ENCODE results near the gene DFFB. TPM values are rescaled to one million over a fixed set of nuclear protein-coding genes. Genes with fewer than 3 reads are reported as not detected.
A peak's percentile ranks its signal among the peaks of the same experiment; 100 is the strongest.
"Not testable (repeated sequence)": the region's sequence is repeated elsewhere in the genome, so short reads cannot be mapped to it uniquely, and the experiment has no call there.

Gene DFFB
- total RNA-seq, 1 donor from 2014 or later, result 2.8 TPM

GRCh38 chr1:3915551-3916121 is 58.4 kb downstream of the DFFB start:
- intact Hi-C loops (cut with DNase I), result loop anchor here (10.0 kb wide), 2 partner anchors 909 to 1829 kb away; no protein-coding TSS in a partner anchor
- DNase-seq (no peak), ATAC-seq (ENCODE audit: poor library complexity) (no peak)

- ATAC-seq (ENCODE audit: poor library complexity), result no peak
- peak; percentile 13 for DNase-seq
- intact Hi-C loops (cut with DNase I), result loop anchor here (10.0 kb wide), 2 partner anchors 907 to 1827 kb away; no protein-coding TSS in a partner anchor
Observed at GRCh38 chr1:3917761-3918160, 60.5 kb downstream of the DFFB start.

DNA sequence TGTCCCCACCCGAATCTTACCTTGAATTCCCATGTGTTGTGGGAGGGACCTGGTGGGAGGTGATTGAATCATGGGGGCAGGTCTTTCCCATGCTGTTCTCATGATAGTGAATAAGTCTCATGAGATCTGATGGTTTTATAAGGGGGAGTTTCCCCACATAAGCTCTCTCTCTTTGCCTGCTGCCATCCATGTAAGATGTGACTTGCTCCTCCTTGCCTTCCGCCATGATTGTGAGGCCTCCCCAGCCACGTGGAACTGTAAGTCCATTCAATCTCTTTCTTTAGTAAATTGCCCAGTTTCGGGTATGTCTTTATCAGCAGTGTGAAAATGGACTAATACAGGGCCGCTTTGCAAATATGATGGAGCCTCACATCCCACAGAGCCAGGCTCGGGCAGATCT is 61.1 kb downstream of the DFFB start:
- not testable (repeated sequence) for DNase-seq; ATAC-seq (ENCODE audit: poor library complexity)
- intact Hi-C loops (cut with DNase I), result loop anchor here (10.0 kb wide), 2 partner anchors 906 to 1826 kb away; no protein-coding TSS in a partner anchor

DNA sequence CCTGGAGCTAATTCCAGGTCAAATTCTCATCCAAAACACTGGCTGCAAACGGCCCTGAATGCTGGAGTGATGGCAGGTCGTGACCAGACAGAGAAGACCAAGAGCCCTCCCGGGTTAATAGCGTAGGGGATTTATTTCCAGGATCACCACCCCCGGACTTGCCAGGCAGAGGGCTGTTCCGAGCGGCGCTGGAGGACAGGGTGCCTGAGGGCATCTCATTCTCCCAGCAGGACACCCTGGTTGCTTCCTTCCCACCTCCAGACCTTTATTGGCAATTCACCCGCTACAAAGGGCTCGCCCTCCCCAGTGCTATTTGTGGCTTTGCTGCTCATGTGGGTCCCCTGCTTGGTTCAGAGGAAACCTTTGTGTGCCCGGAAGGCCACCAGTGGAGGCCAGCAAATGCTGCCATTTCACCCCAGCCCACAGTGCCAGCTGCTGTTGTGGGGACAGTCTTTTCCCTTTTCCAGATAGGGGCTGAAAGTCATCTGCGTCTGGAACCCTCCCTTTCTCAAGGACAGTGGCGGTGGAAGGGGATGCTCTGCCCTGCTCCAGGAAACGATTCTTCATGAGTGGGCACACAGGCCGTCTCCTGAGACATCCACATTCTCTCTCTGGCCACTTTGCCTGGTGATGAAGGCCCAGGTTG is 61.8 kb downstream of the DFFB start:
- intact Hi-C loops (cut with DNase I), result loop anchor here (10.0 kb wide), 2 partner anchors 906 to 1826 kb away; no protein-coding TSS in a partner anchor
- DNase-seq, result peak; percentile 19
- no peak for ATAC-seq (ENCODE audit: poor library complexity)

DNA sequence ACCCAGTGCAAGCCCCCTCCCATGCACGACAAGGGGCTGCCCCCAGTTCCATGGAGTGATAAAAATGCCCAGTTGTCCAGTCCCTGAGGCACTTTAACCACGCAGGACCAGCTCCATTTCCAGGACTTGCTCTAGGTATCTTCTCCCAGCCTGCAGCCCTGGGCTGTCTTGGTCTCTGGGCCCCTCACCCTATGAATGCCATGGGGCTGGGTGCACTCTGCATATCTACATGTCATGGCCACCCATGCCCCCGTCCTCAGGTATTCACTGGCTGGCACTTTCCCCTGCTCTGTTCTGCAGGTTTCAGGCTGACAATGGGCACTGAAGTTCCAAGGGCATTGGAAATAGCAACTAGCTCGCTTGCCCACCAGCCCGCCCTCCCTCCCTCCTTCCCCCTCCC is 62.4 kb downstream of the DFFB start:
- ATAC-seq (ENCODE audit: poor library complexity) (no peak), DNase-seq (peak; percentile 4)
- intact Hi-C loops (cut with DNase I), result loop anchor here (10.0 kb wide), 2 partner anchors 905 to 1825 kb away; no protein-coding TSS in a partner anchor

- ATAC-seq (ENCODE audit: poor library complexity), result no peak
- intact Hi-C loops (cut with DNase I), result no loop called here
- DNase-seq, result peak; percentile 0
Observed at GRCh38 chr1:3921765-3922164, 64.5 kb downstream of the DFFB start.

- no peak for ATAC-seq (ENCODE audit: poor library complexity)
- intact Hi-C loops (cut with DNase I), result no loop called here
- no peak for DNase-seq
Observed at GRCh38 chr1:3922201-3922725, 65.0 kb downstream of the DFFB start.

DNA sequence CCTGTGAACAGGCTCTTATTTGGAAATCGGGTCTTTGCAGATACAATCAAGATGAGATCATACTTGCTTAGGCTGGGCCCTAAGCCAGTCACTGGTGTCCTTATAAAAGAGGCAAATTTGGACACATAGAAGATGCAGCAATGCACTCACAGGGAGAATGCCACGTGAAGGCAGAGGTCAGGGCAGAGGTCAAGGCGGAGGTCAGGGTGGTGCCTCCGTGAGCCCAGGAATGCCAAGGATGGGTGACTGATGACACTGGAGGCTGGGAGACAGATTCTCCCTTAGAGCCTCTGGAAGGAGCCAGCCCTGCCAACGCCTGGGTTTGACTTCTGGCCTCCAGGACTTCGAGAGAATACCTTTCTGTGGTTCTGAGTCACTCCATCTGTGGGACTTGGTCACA is 65.6 kb downstream of the DFFB start:
- ATAC-seq (ENCODE audit: poor library complexity) (no peak), DNase-seq (peak; percentile 20)
- intact Hi-C loops (cut with DNase I), result no loop called here

DNA sequence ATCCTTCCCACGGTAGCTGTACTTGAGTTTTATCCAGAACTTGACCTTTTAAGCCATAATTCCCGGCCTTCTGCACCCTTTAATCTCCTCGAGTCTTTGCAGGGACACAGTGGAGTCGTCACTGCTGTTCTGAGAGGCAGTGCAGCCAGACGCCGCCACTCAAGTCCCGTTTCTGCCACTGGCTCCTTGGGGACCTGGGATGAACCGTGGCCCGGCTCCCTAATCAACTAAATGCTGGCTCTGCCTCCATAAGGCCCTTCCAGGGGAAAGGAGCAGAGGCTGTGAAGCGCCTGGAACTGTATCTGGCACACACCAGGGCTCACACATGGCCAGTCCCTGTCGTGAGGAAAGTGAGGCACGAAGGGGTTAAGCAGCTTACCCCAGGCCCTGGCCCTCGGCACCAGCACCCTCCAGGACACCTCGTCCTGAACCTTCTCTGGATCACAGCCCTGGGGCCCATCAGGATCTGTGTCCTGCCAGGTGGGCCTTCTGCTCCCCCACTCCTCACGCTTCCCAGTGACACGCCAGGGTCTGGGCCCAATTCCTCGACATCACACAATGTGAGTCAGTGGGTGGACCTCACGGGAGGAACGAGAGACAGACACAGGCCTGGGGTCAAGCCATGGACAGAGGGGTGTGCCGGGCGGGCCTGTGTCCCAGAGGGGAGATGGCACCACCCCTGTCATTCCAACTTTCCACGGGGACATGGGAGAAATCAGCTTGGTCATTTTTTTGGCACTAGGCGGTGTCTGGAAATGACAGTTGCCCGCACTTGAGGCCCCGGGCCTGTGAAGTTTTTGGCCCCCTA is 66.3 kb downstream of the DFFB start:
- DNase-seq, result peak; percentile 21
- ATAC-seq (ENCODE audit: poor library complexity), result no peak
- intact Hi-C loops (cut with DNase I), result no loop called here

DNA sequence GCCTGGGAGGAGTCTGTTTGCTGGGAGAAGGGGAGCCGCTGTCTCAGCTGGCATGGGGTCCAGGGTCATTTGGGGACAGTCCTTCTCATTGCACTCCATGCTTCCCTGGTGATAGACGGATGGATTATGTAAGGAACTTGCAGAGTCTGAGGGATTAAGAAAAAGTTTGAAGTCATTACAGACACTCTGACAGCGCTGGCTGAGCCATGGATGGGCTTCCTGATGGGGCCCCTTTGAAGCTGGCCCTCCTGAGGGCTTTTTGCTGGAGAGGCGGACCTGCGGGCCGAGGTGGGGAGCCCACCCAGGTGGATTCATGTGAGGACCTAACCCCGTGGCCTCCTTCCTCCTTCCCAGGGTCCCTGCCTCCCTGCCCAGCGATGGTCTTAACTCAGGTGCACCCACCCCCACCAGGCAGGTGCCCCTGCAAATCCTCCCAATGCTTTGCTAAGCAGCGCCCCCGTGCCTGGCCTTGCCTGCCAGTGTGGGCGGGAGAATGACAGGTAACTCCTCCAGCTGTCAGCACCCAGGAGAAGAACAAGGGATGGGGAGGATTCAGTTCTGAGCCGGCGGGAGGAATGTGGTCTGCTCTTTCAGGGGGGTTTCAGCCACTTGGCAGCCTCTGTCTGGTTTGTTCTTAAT is 67.0 kb downstream of the DFFB start:
- DNase-seq (peak; percentile 25), ATAC-seq (ENCODE audit: poor library complexity) (no peak)
- intact Hi-C loops (cut with DNase I), result no loop called here

- ATAC-seq (ENCODE audit: poor library complexity) (no peak), DNase-seq (peak; percentile 25)
- intact Hi-C loops (cut with DNase I), result no loop called here
Observed at GRCh38 chr1:3924825-3925220, 67.5 kb downstream of the DFFB start.

DNA sequence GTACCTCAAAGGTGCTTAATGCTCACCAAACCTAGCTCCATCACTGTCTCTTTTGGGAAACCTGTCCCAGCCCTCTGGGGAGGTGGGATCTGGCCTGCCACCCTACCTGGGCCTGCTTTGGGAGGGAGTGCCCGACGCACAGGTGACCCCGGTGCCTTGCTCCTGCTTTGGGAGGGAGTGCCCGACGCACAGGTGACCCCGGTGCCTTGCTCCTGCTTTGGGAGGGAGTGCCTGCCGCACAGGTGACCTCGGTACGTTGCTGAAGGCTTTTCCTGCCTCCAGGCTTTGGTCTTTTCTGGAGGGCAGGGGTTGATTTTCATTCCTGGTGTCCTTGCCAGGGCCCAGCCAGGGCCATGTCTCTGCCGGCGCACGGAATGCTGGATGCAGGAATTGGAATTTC is 68.0 kb downstream of the DFFB start:
- no peak for DNase-seq
- ATAC-seq (ENCODE audit: poor library complexity), result no peak
- intact Hi-C loops (cut with DNase I), result no loop called here

GRCh38 chr1:3925762-3926161 is 68.5 kb downstream of the DFFB start:
- no peak for ATAC-seq (ENCODE audit: poor library complexity)
- DNase-seq, result no peak
- intact Hi-C loops (cut with DNase I), result no loop called here

DNA sequence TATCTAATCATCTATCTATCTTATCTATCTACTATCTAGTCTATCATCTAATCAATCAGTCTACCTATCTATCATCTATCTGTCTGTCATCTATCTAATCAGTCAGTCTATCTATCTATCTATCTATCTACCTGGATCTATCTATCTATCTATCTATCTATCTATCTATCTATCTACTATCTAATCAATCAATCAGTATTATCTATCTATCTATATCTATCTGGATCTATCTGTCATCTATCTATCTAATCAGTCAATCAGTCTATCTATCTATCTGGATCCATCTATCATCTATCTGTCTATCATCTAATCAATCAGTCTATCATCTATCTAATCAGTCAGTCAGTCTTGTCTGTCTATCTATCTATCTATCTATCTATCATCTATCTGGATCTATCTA is 69.7 kb downstream of the DFFB start:
- intact Hi-C loops (cut with DNase I), result no loop called here

DNA sequence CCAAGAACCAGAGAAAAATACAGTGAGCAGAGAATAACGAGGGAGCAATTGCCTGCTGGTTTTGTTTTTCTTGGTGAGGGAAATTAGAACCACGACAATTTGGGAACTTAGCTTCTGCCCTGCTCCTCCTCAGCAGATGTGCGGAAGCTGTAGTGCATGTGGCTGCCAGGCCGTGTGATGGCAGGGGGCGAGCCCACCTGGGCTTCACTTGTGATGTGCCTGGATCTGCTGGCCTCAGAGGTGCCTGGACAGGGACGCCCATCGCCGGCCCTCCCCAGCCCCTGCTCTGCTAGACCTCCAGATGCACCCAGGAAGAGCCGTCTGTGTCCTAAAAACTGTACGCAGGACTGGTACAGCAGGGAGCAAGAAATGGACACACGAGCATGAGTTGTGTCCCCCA is 71.3 kb downstream of the DFFB start:
- DNase-seq, result no peak
- no peak for ATAC-seq (ENCODE audit: poor library complexity)
- intact Hi-C loops (cut with DNase I), result no loop called here

More for the DNA sequence above, 69.7 kb downstream of the DFFB start:
- no peak for DNase-seq
- ATAC-seq (ENCODE audit: poor library complexity), result no peak

DNA sequence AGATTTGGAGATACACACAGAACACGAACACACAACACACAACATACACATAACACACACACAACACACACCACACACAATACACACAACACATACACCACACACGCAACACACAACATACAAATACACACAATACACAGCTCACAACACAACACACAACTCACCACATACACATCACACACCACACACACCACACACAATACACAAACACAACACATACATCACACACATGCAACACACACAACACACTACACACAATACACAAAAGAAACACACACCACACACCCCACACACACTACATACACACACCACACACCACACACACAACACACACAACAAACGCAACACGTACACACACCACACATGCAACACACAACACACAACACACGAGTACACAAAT is 71.8 kb downstream of the DFFB start:
- DNase-seq (no peak), ATAC-seq (ENCODE audit: poor library complexity) (no peak)
- intact Hi-C loops (cut with DNase I), result no loop called here

DNA sequence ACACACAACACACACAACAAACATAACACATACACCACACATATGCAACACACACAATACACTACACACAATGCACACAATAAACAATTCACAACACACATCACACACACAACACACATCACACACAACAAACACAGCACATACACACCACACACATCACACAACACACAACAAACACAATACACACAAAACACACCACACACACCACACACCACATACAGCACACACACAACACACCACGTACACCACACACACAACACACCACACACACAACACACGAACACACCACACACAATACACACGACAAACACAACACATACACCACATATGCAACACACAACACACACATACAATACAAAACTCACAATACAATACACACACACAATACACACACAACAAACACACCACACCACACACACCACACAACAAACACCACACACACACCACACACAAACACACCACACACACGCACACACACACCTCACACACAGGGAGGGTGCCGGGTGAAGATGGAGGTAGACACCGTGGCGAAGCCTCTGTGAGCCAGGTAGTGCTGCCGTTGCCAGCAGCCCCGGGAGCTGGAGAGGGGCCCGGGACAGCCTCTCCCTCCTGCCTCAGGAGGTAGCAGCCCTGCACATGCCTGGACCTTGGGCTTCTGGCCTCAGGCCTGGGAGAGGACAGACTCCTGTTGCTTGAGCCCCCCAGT is 73.2 kb downstream of the DFFB start:
- DNase-seq, result no peak
- ATAC-seq (ENCODE audit: poor library complexity), result no peak
- intact Hi-C loops (cut with DNase I), result no loop called here

Measured in Right ventricle myocardium superior (tissue), 1 donor.